Activated CD4-positive, alpha-beta memory T cell treated with anti-CD3 and anti-CD28 coated beads for 36 hours (primary cell): ENCODE measurements around the gene SP3. TPM values are rescaled to one million over a fixed set of nuclear protein-coding genes. Genes with fewer than 3 reads are reported as not detected.
A peak's percentile ranks its signal among the peaks of the same experiment; 100 is the strongest.

Experiments
- CTCF ChIA-PET: fragments of 350-600 bp; sonication (Branson Sonifier 250); formaldehyde crosslinking; loops from one replicate; lab custom pipeline; 2021; ENCODE audit warnings: antibody characterized with exemption, inconsistent platforms; lab: Charles Lee
- POLR2A ChIA-PET: fragments of 350-600 bp; sonication (Branson Sonifier 250); formaldehyde crosslinking; loops from one replicate; lab custom pipeline; 2021; ENCODE audit warnings: antibody characterized with exemption; lab: Charles Lee
- DNase-seq: peaks from one replicate; pipeline ENCODE4 v3.0.0-alpha.2; 2020
- H3K27ac Mint-ChIP-seq: one replicate; pipeline ENCODE4 v1.8.0; 2021; ENCODE audit warnings: mixed read lengths
- H3K27me3 Mint-ChIP-seq: one replicate; pipeline ENCODE4 v1.8.0; 2021; ENCODE audit warnings: mixed read lengths
- H3K36me3 Mint-ChIP-seq: one replicate; pipeline ENCODE4 v1.8.0; 2021; ENCODE audit warnings: mixed read lengths
- H3K4me1 Mint-ChIP-seq: one replicate; pipeline ENCODE4 v1.8.0; 2021; ENCODE audit warnings: low read depth, mixed read lengths
- H3K4me3 Mint-ChIP-seq: one replicate; pipeline ENCODE4 v1.8.0; 2021; ENCODE audit warnings: mild to moderate bottlenecking, mixed read lengths
- H3K9me3 Mint-ChIP-seq: one replicate; pipeline ENCODE4 v1.8.0; 2021; ENCODE audit warnings: mixed read lengths
- intact Hi-C: fragments of 100-400 bp; cut with micrococcal nuclease; formaldehyde crosslinking; loops from one replicate; pipeline ENCODE4 v1.15.1; 2023
- total RNA-seq, 2 experiments: library from RNA; stranded (reverse); gene quantifications; one replicate each; pipeline ENCODE4 v1.2.3, GENCODE V29; 2021

Gene SP3
- total RNA-seq, 2 experiments from 2014 or later = 79.9 to 90.1 TPM

- CTCF ChIA-PET = no interaction called here
- intact Hi-C loops = loop anchor here (2.0 kb wide), 1 partner anchor 25 kb away; no protein-coding TSS in a partner anchor
Measured at GRCh38 chr2:173979751-173980351, 14.7 kb upstream of the SP3 start.

GRCh38 chr2:173978447-173978846, 13.3 kb upstream of the SP3 start:
- H3K36me3 Mint-ChIP-seq = no peaks in the 10 kb centered on the region
- ChIA-PET POLR2A (no interaction called here), CTCF (interaction anchor here (0.6 kb wide), 1 partner anchor 40 kb away, joined by 3 read pairs; no protein-coding TSS in a partner anchor)
- DNase-seq = peak; percentile 52
- peak overlapping the region; percentile 46 for H3K27ac Mint-ChIP-seq
- intact Hi-C loops = loop anchor here (1.0 to 2.0 kb wide), 3 partner anchors 15 to 46 kb away; no protein-coding TSS in a partner anchor
- H3K4me3 Mint-ChIP-seq = no peak overlapping the region
- H3K9me3 Mint-ChIP-seq = no peaks in the 10 kb centered on the region
- peaks cover 24% of the 10 kb centered on the region for H3K4me1 Mint-ChIP-seq
- H3K27me3 Mint-ChIP-seq = peaks cover 10% of the 10 kb centered on the region

More at GRCh38 chr2:173979751-173980351, 14.7 kb upstream of the SP3 start:
- peaks cover 24% of the 10 kb centered on the region for H3K4me1 Mint-ChIP-seq
- H3K36me3 Mint-ChIP-seq = no peaks in the 10 kb centered on the region
- H3K27ac Mint-ChIP-seq = no peak overlapping the region
- POLR2A ChIA-PET = no interaction called here
- H3K9me3 Mint-ChIP-seq = no peaks in the 10 kb centered on the region
- H3K4me3 Mint-ChIP-seq = no peak overlapping the region
- H3K27me3 Mint-ChIP-seq = peaks cover 10% of the 10 kb centered on the region
- no peak for DNase-seq

GRCh38 chr2:173972636-173973035, 7.5 kb upstream of the SP3 start:
- H3K4me3 Mint-ChIP-seq = no peak overlapping the region
- H3K4me1 Mint-ChIP-seq = peaks cover 12% of the 10 kb centered on the region
- peaks cover 5% of the 10 kb centered on the region for H3K27me3 Mint-ChIP-seq
- H3K9me3 Mint-ChIP-seq = no peaks in the 10 kb centered on the region
- no peaks in the 10 kb centered on the region for H3K36me3 Mint-ChIP-seq
- DNase-seq = no peak
- POLR2A ChIA-PET = no interaction called here
- no peak overlapping the region for H3K27ac Mint-ChIP-seq
- CTCF ChIA-PET = no interaction called here
- intact Hi-C loops = no loop called here

GRCh38 chr2:173972165-173972564, 7.0 kb upstream of the SP3 start:
- H3K4me3 Mint-ChIP-seq = no peak overlapping the region
- ChIA-PET CTCF (interaction anchor here (2.2 kb wide), 1 partner anchor 68 kb away, joined by 8 read pairs; no protein-coding TSS in a partner anchor), POLR2A (no interaction called here)
- no peak for DNase-seq
- no peak overlapping the region for H3K27ac Mint-ChIP-seq
- H3K27me3 Mint-ChIP-seq = peaks cover 3% of the 10 kb centered on the region
- H3K4me1 Mint-ChIP-seq = peaks cover 11% of the 10 kb centered on the region
- H3K36me3 Mint-ChIP-seq = no peaks in the 10 kb centered on the region
- intact Hi-C loops = no loop called here
- H3K9me3 Mint-ChIP-seq = no peaks in the 10 kb centered on the region

DNA sequence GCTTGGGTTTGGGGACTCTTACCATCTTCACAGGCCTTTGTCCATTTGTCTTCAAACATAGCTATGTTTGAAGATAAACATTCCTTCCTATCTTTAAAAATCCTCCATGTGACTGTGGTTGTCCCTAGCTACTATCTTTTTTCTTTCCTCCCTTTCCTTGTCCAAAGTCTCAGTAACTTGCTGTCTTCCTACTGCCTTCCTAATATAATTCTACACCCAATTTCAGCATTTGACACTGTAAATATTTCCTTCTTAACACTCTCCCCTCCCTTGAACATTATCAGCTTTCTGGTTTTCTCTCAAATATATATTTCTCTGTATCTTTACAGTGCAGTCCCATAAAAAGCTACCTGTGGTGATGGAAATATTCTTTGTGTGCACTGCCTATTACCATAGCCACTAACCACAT, 5.3 kb upstream of the SP3 start:
- no peak for DNase-seq
- Mint-ChIP-seq H3K27ac (no peak overlapping the region), H3K4me3 (no peak overlapping the region), H3K36me3 (no peaks in the 10 kb centered on the region), H3K9me3 (no peaks in the 10 kb centered on the region), H3K27me3 (peaks cover 3% of the 10 kb centered on the region), H3K4me1 (peaks cover 25% of the 10 kb centered on the region)
- intact Hi-C loops = no loop called here
- ChIA-PET POLR2A (no interaction called here), CTCF (interaction anchor here (0.6 to 2.2 kb wide), 3 partner anchors 11 to 1875 kb away, joined by 3 to 8 read pairs (median 4); no protein-coding TSS in a partner anchor)

GRCh38 chr2:173969886-173970285, 4.7 kb upstream of the SP3 start:
- Mint-ChIP-seq H3K4me1 (peaks cover 25% of the 10 kb centered on the region), H3K4me3 (no peak overlapping the region), H3K36me3 (peaks cover 4% of the 10 kb centered on the region), H3K9me3 (no peaks in the 10 kb centered on the region), H3K27ac (no peak overlapping the region), H3K27me3 (peaks cover 3% of the 10 kb centered on the region)
- POLR2A ChIA-PET = no interaction called here
- CTCF ChIA-PET = interaction anchor here (0.7 kb wide), 1 partner anchor 8 kb away, joined by 3 read pairs; no protein-coding TSS in a partner anchor
- no peak for DNase-seq
- intact Hi-C loops = no loop called here

DNA sequence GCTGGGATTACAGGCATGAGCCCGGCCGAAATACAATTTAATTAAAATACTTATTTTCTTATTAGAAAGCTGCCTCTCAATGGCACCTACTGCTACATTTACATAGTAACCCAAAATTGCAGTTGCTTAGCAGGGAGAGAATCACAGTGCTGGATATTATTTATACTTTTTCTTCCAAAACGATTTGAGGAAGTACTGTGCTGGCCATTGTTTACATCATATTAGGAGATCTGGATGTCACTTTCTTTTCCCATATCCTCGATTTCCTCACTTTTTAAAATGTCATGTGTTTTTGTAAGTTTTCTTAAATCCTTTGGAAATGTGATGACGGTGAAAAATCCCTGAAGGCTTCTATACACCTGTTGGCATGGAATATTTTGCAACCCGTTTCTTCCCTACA, 3.4 kb upstream of the SP3 start:
- no peak for DNase-seq
- ChIA-PET POLR2A (no interaction called here), CTCF (no interaction called here)
- H3K4me1 Mint-ChIP-seq = peaks cover 25% of the 10 kb centered on the region
- H3K27ac Mint-ChIP-seq = no peak overlapping the region
- intact Hi-C loops = no loop called here
- no peak overlapping the region for H3K4me3 Mint-ChIP-seq
- peaks cover 3% of the 10 kb centered on the region for H3K27me3 Mint-ChIP-seq
- H3K9me3 Mint-ChIP-seq = no peaks in the 10 kb centered on the region
- H3K36me3 Mint-ChIP-seq = peaks cover 4% of the 10 kb centered on the region

- H3K9me3 Mint-ChIP-seq = no peaks in the 10 kb centered on the region
- peak overlapping the region; percentile 86 for H3K4me3 Mint-ChIP-seq
- H3K4me1 Mint-ChIP-seq = peaks cover 29% of the 10 kb centered on the region
- intact Hi-C loops = no loop called here
- H3K36me3 Mint-ChIP-seq = peaks cover 18% of the 10 kb centered on the region
- POLR2A ChIA-PET = no interaction called here
- H3K27me3 Mint-ChIP-seq = no peaks in the 10 kb centered on the region
- CTCF ChIA-PET = no interaction called here
- H3K27ac Mint-ChIP-seq = peak overlapping the region; percentile 100
- DNase-seq = no peak
Measured at GRCh38 chr2:173966274-173967098, 1.3 kb upstream of the SP3 start.

- CTCF ChIA-PET = no interaction called here
- Mint-ChIP-seq H3K27me3 (no peaks in the 10 kb centered on the region), H3K9me3 (no peaks in the 10 kb centered on the region), H3K27ac (peak overlapping the region; percentile 100), H3K36me3 (peaks cover 30% of the 10 kb centered on the region), H3K4me1 (peaks cover 33% of the 10 kb centered on the region), H3K4me3 (peak overlapping the region; percentile 86)
- peak; percentile 89 for DNase-seq
- POLR2A ChIA-PET = interaction anchor here (0.8 to 1.1 kb wide), 3 partner anchors 19 to 283 kb away, joined by 3 to 5 read pairs (median 4); partner anchors contain the start of gene OLA1
- intact Hi-C loops = loop anchor here (1.0 to 5.0 kb wide), 6 partner anchors 60 to 628 kb away; partner anchors contain the start of genes OLA1 and SP9
Measured at GRCh38 chr2:173964565-173965371, 405 bp downstream of the SP3 start.

DNA sequence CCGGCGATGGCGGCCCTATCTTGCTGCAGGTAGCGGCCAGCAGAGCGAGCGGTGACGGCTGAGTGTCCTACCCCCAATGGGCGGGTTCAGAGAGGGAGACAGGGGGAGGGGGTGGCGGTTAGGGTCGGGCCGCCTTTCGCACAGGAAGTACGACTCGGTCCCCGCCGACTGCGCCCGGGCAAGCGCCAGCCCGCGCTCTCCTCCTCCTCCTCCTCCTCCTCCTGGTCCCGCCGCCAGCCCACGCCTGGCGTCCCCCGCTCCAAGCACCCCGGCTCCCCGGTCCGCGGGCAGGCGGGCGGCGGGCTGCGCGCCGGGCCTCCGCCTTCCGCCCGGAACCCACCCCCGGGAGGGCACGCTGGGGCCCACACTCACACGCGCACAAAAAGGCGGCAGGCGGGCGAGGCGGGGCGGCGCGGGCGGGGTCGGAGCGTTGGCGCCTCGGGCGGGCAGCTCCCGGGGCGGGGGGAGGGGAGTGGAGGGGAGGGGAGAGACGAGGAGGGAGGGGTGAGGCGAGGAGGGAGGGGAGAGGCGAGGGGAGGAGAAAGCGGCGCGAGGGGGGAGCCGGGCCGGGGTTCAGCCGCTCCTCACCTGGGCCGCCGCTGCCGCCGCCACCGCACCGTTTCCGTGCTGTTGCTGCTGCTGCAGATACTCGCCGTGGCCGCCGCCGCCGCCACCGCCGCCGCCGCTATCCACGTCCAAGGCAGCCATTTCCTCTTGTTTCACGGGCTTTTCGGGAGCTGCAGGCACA, 1.2 kb downstream of the SP3 start:
- peaks cover 34% of the 10 kb centered on the region for H3K36me3 Mint-ChIP-seq
- peak overlapping the region; percentile 86 for H3K4me3 Mint-ChIP-seq
- intact Hi-C loops = loop anchor here (1.0 to 5.0 kb wide), 9 partner anchors 7 to 628 kb away; partner anchors contain the start of genes OLA1 and SP9
- peak overlapping the region; percentile 100 for H3K27ac Mint-ChIP-seq
- CTCF ChIA-PET = no interaction called here
- H3K9me3 Mint-ChIP-seq = no peaks in the 10 kb centered on the region
- POLR2A ChIA-PET = interaction anchor here (0.6 to 1.1 kb wide), 4 partner anchors 18 to 284 kb away, joined by 3 to 5 read pairs (median 4); partner anchors contain the start of gene OLA1
- H3K4me1 Mint-ChIP-seq = peaks cover 40% of the 10 kb centered on the region
- no peaks in the 10 kb centered on the region for H3K27me3 Mint-ChIP-seq
- peak; percentile 94 for DNase-seq

DNA sequence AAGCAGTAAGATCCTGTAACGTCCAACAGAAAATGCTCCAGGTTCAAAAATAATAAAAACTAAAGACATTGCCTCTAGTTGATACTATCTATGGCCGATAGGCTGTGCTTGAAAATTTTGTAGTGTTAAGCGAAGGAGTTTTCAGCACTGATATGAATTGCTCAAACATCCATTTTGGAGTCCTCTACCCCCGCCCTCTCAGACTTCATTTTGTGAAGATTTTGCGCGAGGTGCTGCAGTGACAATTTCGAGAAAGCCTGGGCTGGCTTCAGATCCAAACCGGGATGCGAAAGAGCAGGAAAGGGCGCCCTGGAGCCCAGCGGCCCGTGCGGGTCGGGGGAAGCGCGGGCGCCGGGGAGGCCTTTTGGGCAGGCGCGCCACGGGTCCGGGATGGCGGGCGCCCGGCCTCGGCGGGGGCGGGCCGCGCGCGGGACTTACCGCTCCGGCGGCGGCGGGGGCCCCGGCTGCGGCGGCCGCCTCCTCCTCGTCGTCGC, 1.8 kb downstream of the SP3 start:
- intact Hi-C loops = loop anchor here (1.0 to 5.0 kb wide), 7 partner anchors 8 to 629 kb away; no protein-coding TSS in a partner anchor
- Mint-ChIP-seq H3K27me3 (no peaks in the 10 kb centered on the region), H3K4me1 (peaks cover 45% of the 10 kb centered on the region), H3K4me3 (peak overlapping the region; percentile 89), H3K36me3 (peaks cover 36% of the 10 kb centered on the region), H3K27ac (peak overlapping the region; percentile 92), H3K9me3 (no peaks in the 10 kb centered on the region)
- DNase-seq = peak; percentile 73
- CTCF ChIA-PET = no interaction called here
- POLR2A ChIA-PET = interaction anchor here (0.6 kb wide), 1 partner anchor 50 kb away, joined by 3 read pairs; no protein-coding TSS in a partner anchor
